ENCODE data around the gene OTC.

Gene OTC

GRCh38 chrX:38356401-38356800 is 4.0 kb downstream of the OTC start:
- no peak for DNase-seq (ENCODE audit: low read depth in 1 of 2, low spot score in 1 of 2)
- Histone ChIP-seq H3K4me3 (replicated peaks; ENCODE audit: insufficient read depth, low read length) (no peak overlapping the region), H3K27ac (replicated peaks) (no peak overlapping the region), H3K27me3 (ENCODE audit: insufficient read depth, poor library complexity, severe bottlenecking) (no peaks in the 10 kb centered on the region)
- no peak for TF ChIP-seq CTCF (IDR thresholded peaks at IDR 0.05; ENCODE audit: insufficient read depth, low read length)
- no peak for TF ChIP-seq SPI1 (IDR thresholded peaks at IDR 0.05; ENCODE audit: borderline replicate concordance, low read depth)
- TF ChIP-seq REST (IDR thresholded peaks at IDR 0.05; ENCODE audit: insufficient replicate concordance, low read depth), result no peak
- TF ChIP-seq GABPA (IDR thresholded peaks at IDR 0.05; ENCODE audit: low read depth), result no peak
- TF ChIP-seq POLR2AphosphoS5 (IDR thresholded peaks at IDR 0.05; ENCODE audit: low read depth), result no peak

- H3K27me3 ChIP-seq (ENCODE audit: insufficient read depth, poor library complexity, severe bottlenecking), result no peaks in the 10 kb centered on the region
- no peak overlapping the region for H3K4me3 ChIP-seq (replicated peaks; ENCODE audit: insufficient read depth, low read length)
- TF ChIP-seq SPI1 (IDR thresholded peaks at IDR 0.05; ENCODE audit: borderline replicate concordance, low read depth) (no peak), GABPA (IDR thresholded peaks at IDR 0.05; ENCODE audit: low read depth) (no peak), REST (IDR thresholded peaks at IDR 0.05; ENCODE audit: insufficient replicate concordance, low read depth) (no peak), POLR2AphosphoS5 (IDR thresholded peaks at IDR 0.05; ENCODE audit: low read depth) (no peak), CTCF (IDR thresholded peaks at IDR 0.05; ENCODE audit: insufficient read depth, low read length) (no peak)
- no peak overlapping the region for H3K27ac ChIP-seq (replicated peaks)
- no peak for DNase-seq (ENCODE audit: low read depth in 1 of 2, low spot score in 1 of 2)
Observed at GRCh38 chrX:38357747-38358673, 5.6 kb downstream of the OTC start.

GRCh38 chrX:38363046-38363445 is 10.6 kb downstream of the OTC start:
- H3K27me3 ChIP-seq (ENCODE audit: insufficient read depth, poor library complexity, severe bottlenecking), result no peaks in the 10 kb centered on the region
- no peak for DNase-seq (ENCODE audit: low read depth in 1 of 2, low spot score in 1 of 2)
- H3K4me3 ChIP-seq (replicated peaks; ENCODE audit: insufficient read depth, low read length), result no peak overlapping the region
- TF ChIP-seq SPI1 (IDR thresholded peaks at IDR 0.05; ENCODE audit: borderline replicate concordance, low read depth) (no peak), GABPA (IDR thresholded peaks at IDR 0.05; ENCODE audit: low read depth) (no peak), POLR2AphosphoS5 (IDR thresholded peaks at IDR 0.05; ENCODE audit: low read depth) (no peak), CTCF (IDR thresholded peaks at IDR 0.05; ENCODE audit: insufficient read depth, low read length) (no peak), REST (IDR thresholded peaks at IDR 0.05; ENCODE audit: insufficient replicate concordance, low read depth) (no peak)
- no peak overlapping the region for H3K27ac ChIP-seq (replicated peaks)

Data from HL-60 (cell line).